Fibroblast of pulmonary artery (primary cell): ENCODE results near the gene ZFAND2B.

Experiments
- DNase-seq: peaks from one replicate; pipeline ENCODE4 v3.0.0-alpha.2; 2010; ENCODE audit warnings: low read depth
- H3K4me3 ChIP-seq: replicated peaks from 2 replicates; pipeline ENCODE4 v1.5.1; 2011; ENCODE audit warnings: low read depth, mild to moderate bottlenecking, control low read depth, low read length, moderate library complexity
- CTCF ChIP-seq: IDR thresholded peaks from 2 replicates; pipeline ENCODE4 v1.5.1; 2011; ENCODE audit warnings: mild to moderate bottlenecking, control low read depth, low read length, inconsistent platforms; ENCODE audit errors: missing control alignments

Gene ZFAND2B

GRCh38 chr2:219169930-219170654 is 36.5 kb upstream of the ZFAND2B start, which contains the start of gene SLC23A3:
Gene SLC23A3, minus strand, starts transcription at chr2:219170029. Its CDS starts 45 bp downstream, at chr2:219169984.
- no peak for DNase-seq
- TF ChIP-seq CTCF = no peak
- H3K4me3 ChIP-seq = no peak within 1 kb of the TSS

GRCh38 chr2:219171231-219171651 is 35.3 kb upstream of the ZFAND2B start:
- DNase-seq = peak; percentile 89
- H3K4me3 ChIP-seq = no peak overlapping the region
- TF ChIP-seq CTCF = peak; percentile 81

GRCh38 chr2:219172231-219173154 is 34.1 kb upstream of the ZFAND2B start:
- DNase-seq = no peak
- H3K4me3 ChIP-seq = no peak overlapping the region
- TF ChIP-seq CTCF = no peak

- DNase-seq = no peak
- TF ChIP-seq CTCF = no peak
- no peak overlapping the region for H3K4me3 ChIP-seq
Measured at GRCh38 chr2:219173176-219173575, 33.4 kb upstream of the ZFAND2B start.

DNA sequence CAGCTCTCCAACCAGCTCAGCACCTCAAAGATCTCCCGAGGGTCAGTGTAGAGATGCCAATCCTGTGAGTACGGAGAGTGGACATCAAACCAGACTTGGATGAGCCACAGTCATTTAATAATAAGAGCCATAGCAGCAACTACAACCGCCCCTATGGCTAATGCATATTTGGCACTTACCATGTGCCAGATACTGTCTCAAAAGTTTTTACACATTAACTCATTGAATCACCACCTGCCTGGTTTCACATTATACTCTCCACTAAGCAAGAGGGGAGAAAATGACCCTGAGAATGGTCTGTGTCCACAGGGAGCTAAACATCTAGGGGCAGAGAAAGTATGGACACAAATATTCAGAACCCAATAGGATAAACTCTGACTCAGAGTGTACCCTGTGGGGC is 32.4 kb upstream of the ZFAND2B start:
- TF ChIP-seq CTCF = no peak
- no peak for DNase-seq
- no peak overlapping the region for H3K4me3 ChIP-seq

DNA sequence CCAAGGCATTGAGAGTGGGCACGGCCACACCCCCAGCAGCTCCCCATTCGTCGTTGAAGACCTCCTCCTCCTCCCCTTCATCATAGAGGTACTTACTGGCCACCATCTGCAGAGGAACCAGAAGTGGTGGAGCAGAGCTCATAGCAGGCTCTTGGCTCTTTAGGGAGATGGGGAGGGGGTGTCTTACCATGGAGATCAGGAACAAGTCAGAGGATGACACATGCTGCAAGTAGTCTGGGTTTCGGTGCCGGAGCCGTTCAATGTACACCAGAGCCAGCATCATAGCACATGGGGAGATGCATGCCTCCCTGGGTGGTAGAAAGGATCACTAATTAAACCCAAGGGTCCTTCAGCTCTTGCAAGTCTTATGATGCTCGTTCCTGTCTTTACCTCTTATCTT is 31.8 kb upstream of the ZFAND2B start:
- H3K4me3 ChIP-seq = no peak overlapping the region
- no peak for TF ChIP-seq CTCF
- no peak for DNase-seq
